Stimulated activated CD8-positive, alpha-beta memory T cell treated with anti-CD3 and anti-CD28 coated beads, Interleukin-2, amount 100 ng/mL, for 48 hours (primary cell): Measurements from ENCODE around the gene TREX2.

Experiments used
- DNase-seq, 2 donors: peaks; one replicate each; pipeline ENCODE4 v3.0.0-alpha.2; 2020; ENCODE audit warnings: low read depth in 2 of 2

Gene TREX2

GRCh38 chrX:153456161-153456560 lies 10.3 kb upstream of the TREX2 start:
- DNase-seq: no peak

- DNase-seq: no peak
These were observed 9.7 kb upstream of the TREX2 start for GRCh38 chrX:153455571-153455970.

DNA sequence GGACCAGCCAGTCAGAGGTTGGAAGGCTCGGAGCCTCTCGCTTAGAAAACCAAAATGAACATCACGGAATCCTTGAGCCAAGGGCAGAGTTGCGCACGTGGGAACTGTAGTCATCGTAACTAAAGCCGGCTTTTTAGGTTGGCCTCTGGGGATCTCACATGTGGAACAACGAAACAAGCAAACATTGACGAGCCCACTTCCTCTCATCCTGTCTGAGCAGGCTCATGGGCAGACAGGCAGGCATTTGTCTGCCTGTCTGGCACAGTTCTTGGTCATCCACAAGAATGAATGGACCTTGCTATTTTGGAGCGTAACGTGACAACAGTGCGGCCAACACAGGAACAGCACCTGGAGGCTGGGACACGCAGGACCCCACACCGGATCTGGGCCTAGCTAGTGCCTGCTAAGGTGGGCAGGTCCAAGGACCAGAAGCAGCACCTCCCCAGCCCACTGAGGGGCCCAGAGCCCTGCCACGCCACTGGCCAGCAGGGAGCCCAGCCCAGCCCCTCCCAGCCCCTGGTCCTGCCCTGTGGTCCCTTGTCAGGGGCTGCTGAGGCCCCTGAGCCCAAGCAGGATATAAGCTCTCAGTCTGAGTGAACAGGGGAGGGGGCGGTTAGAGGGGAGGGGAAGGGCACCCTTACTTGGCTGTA lies 9.2 kb upstream of the TREX2 start:
- DNase-seq: no peak

DNA sequence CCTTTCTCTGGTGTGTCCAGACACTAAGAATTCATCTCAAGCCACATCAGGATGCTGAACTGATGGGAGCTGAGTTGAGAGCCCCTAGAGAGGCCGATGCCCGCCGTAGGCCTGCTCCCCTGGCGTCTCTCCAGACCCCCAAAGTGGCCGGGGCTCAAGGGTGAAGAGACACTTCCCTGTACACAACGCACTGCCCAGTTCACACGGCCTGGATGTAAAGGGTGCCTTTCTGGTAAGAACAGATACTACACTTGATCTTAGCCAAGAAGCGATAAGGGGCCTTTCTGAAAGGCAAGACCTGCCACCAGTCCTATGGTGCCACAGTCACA lies 5.1 kb upstream of the TREX2 start:
- no peak for DNase-seq

DNA sequence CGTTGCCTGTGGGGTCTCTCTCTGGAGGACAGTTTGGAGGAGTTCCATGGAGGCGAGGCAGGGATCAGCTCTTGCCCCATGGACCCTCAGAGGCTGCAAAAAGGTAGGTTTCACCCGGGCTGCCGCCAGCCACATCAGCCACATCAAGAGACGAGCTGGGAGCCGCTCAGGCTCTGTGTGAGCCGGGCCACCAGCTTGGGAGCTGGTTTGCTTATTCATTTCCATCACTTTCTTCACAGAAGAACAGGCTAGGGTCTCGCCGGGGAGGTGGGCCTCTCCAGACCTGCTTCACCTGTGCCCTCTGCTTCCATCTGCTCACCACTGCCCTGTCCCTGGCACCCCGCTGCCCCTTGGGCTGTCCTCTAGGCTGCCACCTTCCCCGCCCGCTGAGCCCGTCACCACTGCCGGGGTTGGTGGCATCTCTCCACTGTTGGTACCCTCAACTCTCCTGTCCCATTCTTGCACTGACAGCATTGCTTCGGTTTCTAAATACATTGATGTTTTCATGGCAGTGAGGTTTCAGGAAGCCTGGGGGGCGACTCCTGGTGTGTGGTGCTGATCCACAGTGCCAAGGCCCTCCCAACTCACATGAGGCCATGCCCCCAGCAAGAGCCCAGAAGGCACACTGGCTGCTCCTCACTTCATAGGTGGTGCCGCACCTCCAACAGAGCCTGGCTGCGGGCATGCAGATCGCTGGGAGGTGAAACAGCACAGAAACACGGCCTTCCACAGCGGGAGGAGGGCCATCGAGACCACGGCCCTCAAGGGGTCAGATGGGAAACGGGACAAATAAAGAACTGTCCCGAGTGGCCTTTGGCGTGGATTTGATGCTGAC lies 4.5 kb upstream of the TREX2 start:
- no peak for DNase-seq

GRCh38 chrX:153449368-153450113 lies 3.7 kb upstream of the TREX2 start:
- no peak for DNase-seq

DNA sequence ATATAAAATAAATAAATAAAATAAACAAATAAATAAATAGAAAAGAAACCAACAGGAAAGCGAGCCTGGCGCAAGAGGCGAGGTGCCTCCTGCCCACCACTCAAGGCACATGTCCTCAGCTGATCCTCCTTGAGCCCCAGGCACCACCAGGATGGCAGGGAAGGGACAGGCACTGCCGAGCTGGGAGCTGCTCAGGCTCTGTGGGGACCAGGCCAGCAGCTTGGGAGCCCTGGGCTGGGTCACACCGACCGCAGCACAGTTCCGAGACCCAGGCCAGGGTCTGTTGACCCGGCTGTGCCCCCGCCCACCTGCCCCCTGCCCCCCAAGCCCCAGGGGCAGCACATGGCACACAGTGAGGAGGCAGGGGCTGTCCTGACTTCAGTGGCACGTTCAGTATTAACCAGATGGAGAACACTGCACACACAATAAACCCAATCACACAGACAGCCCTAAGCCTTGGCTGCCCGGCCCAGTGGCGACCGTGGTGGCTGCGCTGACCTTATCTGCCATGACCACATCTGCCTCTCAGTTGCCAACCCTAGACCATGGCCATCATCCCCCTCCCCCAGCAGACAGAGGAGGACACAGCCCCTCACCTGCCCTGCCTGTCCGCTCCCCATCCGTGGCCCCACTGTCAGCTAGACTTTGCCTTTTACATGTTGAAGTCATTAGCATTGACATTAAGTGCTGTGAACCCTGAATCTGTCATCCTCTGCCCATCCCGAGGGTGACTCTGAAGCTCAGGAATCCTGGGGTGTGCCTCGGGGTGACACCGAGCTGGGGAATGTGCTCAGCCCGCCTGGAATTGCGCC lies 2.9 kb upstream of the TREX2 start:
- no peak for DNase-seq

DNA sequence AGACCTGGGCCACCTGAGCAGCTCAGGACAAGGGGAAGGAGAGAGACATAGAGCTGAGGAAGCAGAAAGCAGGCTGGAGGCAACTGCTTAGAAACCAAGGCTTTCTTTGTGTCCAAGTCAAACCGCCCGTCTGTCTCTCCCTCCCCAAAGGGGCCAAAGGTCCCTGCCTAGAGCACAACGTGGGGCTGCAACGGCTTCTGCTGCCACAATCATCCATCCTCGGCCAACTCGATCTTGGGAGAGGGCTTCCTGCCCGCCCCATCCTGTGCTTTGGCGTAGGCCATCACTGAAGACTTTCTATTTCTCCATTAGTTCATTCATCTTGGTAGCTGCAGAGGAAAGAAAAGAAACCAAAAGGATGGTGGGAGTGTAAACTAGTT lies 1.7 kb upstream of the TREX2 start:
- DNase-seq: no peak

- DNase-seq: no peak
These were observed 1.2 kb upstream of the TREX2 start for GRCh38 chrX:153446950-153447580.

DNA sequence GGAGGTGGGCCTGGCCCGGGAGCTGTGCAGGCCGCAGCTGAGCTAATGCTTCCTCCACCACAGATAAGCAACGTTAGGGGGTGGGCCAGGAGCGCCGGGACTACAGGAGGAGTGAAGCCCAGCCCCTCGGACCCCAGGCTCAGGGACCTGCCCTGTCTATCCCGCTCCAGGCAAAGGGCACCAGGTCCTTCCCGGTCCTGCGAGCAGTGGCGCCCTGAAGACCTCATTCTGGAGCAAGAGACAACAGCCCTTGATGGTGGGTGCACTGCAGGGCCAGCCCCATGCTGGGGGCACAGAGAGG lies 730 bp upstream of the TREX2 start:
- no peak for DNase-seq

DNA sequence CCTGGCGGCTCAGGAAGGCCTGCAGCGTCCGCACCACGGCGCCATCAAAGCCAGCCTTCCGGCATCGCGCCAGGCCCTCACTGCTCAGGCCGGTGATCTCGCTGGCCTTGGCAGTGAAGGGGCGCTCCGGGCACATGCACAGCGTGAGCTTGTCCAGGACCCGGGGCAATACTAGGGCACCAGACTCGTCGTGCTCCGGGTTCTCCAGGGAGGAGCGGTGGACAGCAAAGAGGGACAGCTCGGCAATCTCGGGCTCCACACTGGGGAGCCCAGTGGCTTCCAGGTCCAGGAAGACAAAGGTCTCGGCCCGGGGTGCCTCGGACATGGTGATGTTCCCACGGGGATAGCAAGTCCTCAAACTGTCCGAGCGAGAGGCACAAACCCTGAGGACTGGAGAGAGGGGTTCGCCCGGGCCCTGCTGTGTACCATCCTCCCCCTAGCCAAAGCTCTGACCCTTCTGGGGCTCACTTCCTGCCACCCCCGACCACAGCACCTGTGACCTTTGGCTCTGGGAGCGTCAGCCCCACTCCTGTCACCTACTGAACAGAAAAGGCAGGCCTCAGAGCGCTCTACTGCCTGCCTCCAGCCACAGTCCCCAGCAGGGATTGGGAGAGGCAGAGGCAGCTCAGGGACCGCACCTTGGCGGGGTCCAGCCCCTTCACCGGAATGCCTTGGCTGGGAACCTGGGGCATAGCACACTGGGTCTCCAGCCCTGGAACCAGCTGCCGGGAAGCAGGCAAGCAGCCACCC lies 575 bp downstream of the TREX2 start:
- no peak for DNase-seq

GRCh38 chrX:153444333-153445011 lies 1.4 kb downstream of the TREX2 start:
- DNase-seq: no peak

DNA sequence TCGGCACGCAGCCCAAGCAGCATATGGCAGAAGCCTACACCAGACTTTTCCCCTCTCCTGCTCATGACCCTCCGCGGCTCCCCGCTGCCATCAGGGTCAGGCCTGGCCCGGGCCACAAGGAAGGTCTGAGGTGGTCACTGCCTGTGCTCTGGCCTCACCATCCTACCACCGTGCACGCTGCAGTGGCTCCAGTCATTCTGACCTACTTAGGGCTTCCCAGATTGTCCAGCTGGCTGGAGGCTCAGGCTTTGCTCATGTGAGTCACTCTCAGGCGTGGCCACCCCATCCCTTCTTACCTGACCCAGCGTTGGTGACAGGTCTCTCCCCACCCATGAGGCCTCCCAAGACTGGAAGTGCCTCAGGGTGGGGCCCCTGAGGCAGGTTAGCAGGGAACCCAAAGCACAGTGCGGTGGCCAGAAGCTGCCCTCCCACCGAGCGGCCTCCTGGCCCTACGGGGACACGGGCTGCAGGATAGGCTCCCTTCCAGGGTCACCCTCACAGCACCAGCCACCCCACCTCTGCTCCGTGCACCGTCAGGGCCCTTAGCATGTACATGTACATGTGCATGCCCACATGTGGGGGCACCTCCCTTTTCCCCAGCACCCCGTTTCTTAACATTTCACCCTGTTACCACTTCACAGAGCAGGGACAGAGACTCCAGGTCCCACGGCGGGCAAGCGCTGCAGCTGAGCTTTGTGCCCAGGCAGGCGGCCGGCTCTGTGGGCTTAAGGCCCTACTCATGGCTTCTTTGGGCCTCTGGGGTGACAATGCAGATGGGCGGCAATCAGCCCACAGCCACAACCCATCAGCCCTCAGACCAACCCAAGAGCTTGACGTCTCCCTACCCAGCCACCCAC lies 2.2 kb downstream of the TREX2 start:
- DNase-seq: no peak

GRCh38 chrX:153442463-153442862 lies 3.4 kb downstream of the TREX2 start:
- no peak for DNase-seq

- no peak for DNase-seq
These were observed 3.9 kb downstream of the TREX2 start for GRCh38 chrX:153441981-153442380.

DNA sequence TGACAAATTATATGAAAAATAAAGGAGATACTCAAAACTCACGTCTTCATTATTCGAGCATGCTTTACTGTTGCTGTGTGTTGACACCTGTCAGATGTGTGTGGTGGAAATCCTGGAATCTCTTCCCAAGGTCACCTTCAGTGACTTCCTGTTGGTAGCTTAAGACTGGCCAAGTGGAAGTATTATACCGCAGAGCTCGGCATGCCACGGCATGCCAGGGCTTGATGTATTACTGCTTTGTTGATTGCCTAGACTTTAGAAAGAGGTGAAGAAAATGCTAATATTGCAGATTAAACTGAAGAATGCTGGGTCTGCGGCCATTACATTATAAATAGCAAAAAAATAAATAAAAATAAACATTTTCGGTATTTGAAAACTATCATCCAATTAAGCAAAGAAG lies 4.6 kb downstream of the TREX2 start:
- DNase-seq: no peak

- DNase-seq: no peak
These were observed 5.2 kb downstream of the TREX2 start for GRCh38 chrX:153440556-153441135.

GRCh38 chrX:153439977-153440376 lies 5.9 kb downstream of the TREX2 start:
- no peak for DNase-seq

- DNase-seq: no peak
These were observed 7.3 kb downstream of the TREX2 start for GRCh38 chrX:153438532-153438931.
